Measurements from ENCODE around the gene MAGEC1. TPM values are rescaled to one million over a fixed set of nuclear protein-coding genes. Genes with fewer than 3 reads are reported as not detected.
"Not testable (repeated sequence)": the region's sequence is repeated elsewhere in the genome, so short reads cannot be mapped to it uniquely, and the experiment has no call there.

The MAGEC1 gene
- total and polyA plus RNA-seq, 2 of the 4 experiments (the other 2 are of a cell fraction) = not detected

GRCh38 chrX:141879616-141880015 is 24.1 kb upstream of the MAGEC1 start:
- Histone ChIP-seq H2AFZ (replicated peaks; ENCODE audit: low read length, poor library complexity) (no peak overlapping the region), H4K5ac (ENCODE audit: low read depth, low read length) (no peak overlapping the region), H3K79me1 (ENCODE audit: low read depth in 1 of 2, low read length in 2 of 2) (no peaks in the 10 kb centered on the region), H3K9me3 (ENCODE audit: control insufficient read depth, insufficient read depth, low read length) (0 out of 2 replicates have a peak, but pooled peaks cover 2% of the 10 kb centered on the region), H3K9ac (ENCODE audit: low read depth, low read length) (no peak overlapping the region), H3K4me3 (ENCODE audit: insufficient read depth, low read depth, low read length) (no peak overlapping the region), H3K56ac (ENCODE audit: extremely low read depth, insufficient read depth, low read length) (no peak overlapping the region), H2BK120ac (ENCODE audit: low read depth, low read length) (no peak overlapping the region), H3K18ac (ENCODE audit: low read depth, low read length) (no peak overlapping the region), H4K91ac (ENCODE audit: insufficient read depth, low read depth, low read length) (no peak overlapping the region), H4K8ac (ENCODE audit: low read depth in 2 of 2, low read length in 2 of 2) (no peak overlapping the region), H3K4me1 (ENCODE audit: control insufficient read depth, insufficient read depth, low read length) (no peaks in the 10 kb centered on the region), H3K14ac (replicated peaks; ENCODE audit: low read depth, low read length) (no peak overlapping the region), H3K27me3 (ENCODE audit: control insufficient read depth, insufficient read depth, low read length) (no peaks in the 10 kb centered on the region), H3K36me3 (ENCODE audit: control insufficient read depth, insufficient read depth, low read length) (no peaks in the 10 kb centered on the region), H2AK5ac (ENCODE audit: low read depth, low read length) (no peak overlapping the region), H2BK15ac (ENCODE audit: low read depth, low read length) (no peak overlapping the region), H3K23ac (ENCODE audit: low read depth, low read length) (no peak overlapping the region), H2BK5ac (ENCODE audit: low read depth, low read length, poor library complexity, severe bottlenecking) (no peak overlapping the region), H3K9me1 (ENCODE audit: insufficient read depth, low read length) (no peaks in the 10 kb centered on the region), H2AK9ac (replicated peaks; ENCODE audit: low read depth, low read length, poor library complexity) (no peak overlapping the region), H3K4me2 (ENCODE audit: low read depth, low read length) (no peak overlapping the region), H3K27ac (ENCODE audit: insufficient read depth, low read length) (no peak overlapping the region), H4K20me1 (ENCODE audit: insufficient read depth, low read length) (no peaks in the 10 kb centered on the region), H2BK20ac (ENCODE audit: low read depth, low read length) (no peak overlapping the region), H3K4ac (ENCODE audit: low read depth, low read length) (no peak overlapping the region)
- no peak for ATAC-seq (ENCODE audit: low read depth)
- no CpG with 5 or more reads among the region's 5 CpGs for WGBS, 2 experiments (ENCODE audit: extremely low coverage in 2 of 2, insufficient read length in 1 of 2)
- POLR2A ChIA-PET (ENCODE audit: unreplicated experiment) = no interaction called here
- no peak for DNase-seq
- TF ChIP-seq MAZ (IDR thresholded peaks at IDR 0.05; ENCODE audit: borderline replicate concordance, low read depth, low read length) = no peak
- dilution Hi-C loops (cut with HindIII; ENCODE audit: low sequenced_read_pairs, unreplicated experiment) (no loop called here), intact Hi-C loops (cut with micrococcal nuclease) (no loop called here), in situ Hi-C loops (cut with MboI; ENCODE audit: low sequenced_read_pairs) (no loop called here)
- CTCF ChIA-PET = no interaction called here
- BruUV-seq (replicated peaks) = no TSS peak

- H2BK5ac ChIP-seq (ENCODE audit: low read depth, low read length, poor library complexity, severe bottlenecking); H3K79me1 ChIP-seq (ENCODE audit: low read depth in 1 of 2, low read length in 2 of 2); ATAC-seq (ENCODE audit: low read depth); H3K27me3 ChIP-seq (ENCODE audit: control insufficient read depth, insufficient read depth, low read length); intact Hi-C loops (cut with micrococcal nuclease); DNase-seq; POLR2A ChIA-PET (ENCODE audit: unreplicated experiment); BruUV-seq (replicated peaks); H3K4ac ChIP-seq (ENCODE audit: low read depth, low read length); H2AK5ac ChIP-seq (ENCODE audit: low read depth, low read length); in situ Hi-C loops (cut with MboI; ENCODE audit: low sequenced_read_pairs); H3K18ac ChIP-seq (ENCODE audit: low read depth, low read length); H3K9me1 ChIP-seq (ENCODE audit: insufficient read depth, low read length); H3K27ac ChIP-seq (ENCODE audit: insufficient read depth, low read length); H2BK15ac ChIP-seq (ENCODE audit: low read depth, low read length); H4K8ac ChIP-seq (ENCODE audit: low read depth in 2 of 2, low read length in 2 of 2); H4K5ac ChIP-seq (ENCODE audit: low read depth, low read length); H4K91ac ChIP-seq (ENCODE audit: insufficient read depth, low read depth, low read length); H3K9me3 ChIP-seq (ENCODE audit: control insufficient read depth, insufficient read depth, low read length); H4K20me1 ChIP-seq (ENCODE audit: insufficient read depth, low read length); H3K36me3 ChIP-seq (ENCODE audit: control insufficient read depth, insufficient read depth, low read length); H3K4me3 ChIP-seq (ENCODE audit: insufficient read depth, low read depth, low read length); H3K9ac ChIP-seq (ENCODE audit: low read depth, low read length); H3K23ac ChIP-seq (ENCODE audit: low read depth, low read length); H3K4me1 ChIP-seq (ENCODE audit: control insufficient read depth, insufficient read depth, low read length); H2AFZ ChIP-seq (replicated peaks; ENCODE audit: low read length, poor library complexity); CTCF ChIA-PET; H2BK120ac ChIP-seq (ENCODE audit: low read depth, low read length); H2AK9ac ChIP-seq (replicated peaks; ENCODE audit: low read depth, low read length, poor library complexity); H2BK20ac ChIP-seq (ENCODE audit: low read depth, low read length); dilution Hi-C loops (cut with HindIII; ENCODE audit: low sequenced_read_pairs, unreplicated experiment); H3K14ac ChIP-seq (replicated peaks; ENCODE audit: low read depth, low read length); H3K4me2 ChIP-seq (ENCODE audit: low read depth, low read length); H3K56ac ChIP-seq (ENCODE audit: extremely low read depth, insufficient read depth, low read length): not testable (repeated sequence)
- WGBS, 2 experiments (ENCODE audit: extremely low coverage in 2 of 2, insufficient read length in 1 of 2) = no CpG with 5 or more reads among the region's 5 CpGs
Measured at GRCh38 chrX:141888811-141889210, 14.9 kb upstream of the MAGEC1 start.

All from IMR-90 (cell line).